HG02798 (cell line): ENCODE data around the gene TCERG1L.

Experiments used
- ATAC-seq: cut with Tn5 transposase; IDR thresholded peaks from one replicate; pipeline ENCODE4 v1.9.1; 2021; ENCODE audit warnings: mild to moderate bottlenecking; ENCODE audit not compliant: unreplicated experiment, poor library complexity

Gene TCERG1L

GRCh38 chr10:131272897-131273451 is 38.5 kb downstream of the TCERG1L start:
- ATAC-seq: no peak

- no peak for ATAC-seq
These were observed 39.6 kb downstream of the TCERG1L start for GRCh38 chr10:131271966-131272365.

GRCh38 chr10:131271195-131271880 is 40.2 kb downstream of the TCERG1L start:
- ATAC-seq: no peak

- ATAC-seq: no peak
These were observed 40.9 kb downstream of the TCERG1L start for GRCh38 chr10:131270461-131271190.

GRCh38 chr10:131269776-131270460 is 41.6 kb downstream of the TCERG1L start:
- ATAC-seq: no peak

- ATAC-seq: no peak
These were observed 43.8 kb downstream of the TCERG1L start for GRCh38 chr10:131267814-131268095.

GRCh38 chr10:131266936-131267813 is 44.3 kb downstream of the TCERG1L start:
- ATAC-seq: no peak

GRCh38 chr10:131264110-131264788 is 47.3 kb downstream of the TCERG1L start:
- ATAC-seq: no peak

- ATAC-seq: no peak
These were observed 49.5 kb downstream of the TCERG1L start for GRCh38 chr10:131261890-131262475.

GRCh38 chr10:131260452-131261211 is 50.9 kb downstream of the TCERG1L start:
- no peak for ATAC-seq

- no peak for ATAC-seq
These were observed 51.5 kb downstream of the TCERG1L start for GRCh38 chr10:131260031-131260430.

GRCh38 chr10:131259535-131259934 is 52.0 kb downstream of the TCERG1L start:
- ATAC-seq: no peak

- no peak for ATAC-seq
These were observed 53.3 kb downstream of the TCERG1L start for GRCh38 chr10:131258256-131258655.

- no peak for ATAC-seq
These were observed 54.5 kb downstream of the TCERG1L start for GRCh38 chr10:131257027-131257426.

- ATAC-seq: no peak
These were observed 56.7 kb downstream of the TCERG1L start for GRCh38 chr10:131254859-131255252.

GRCh38 chr10:131253931-131254858 is 57.3 kb downstream of the TCERG1L start:
- no peak for ATAC-seq

- no peak for ATAC-seq
These were observed 58.8 kb downstream of the TCERG1L start for GRCh38 chr10:131252567-131253276.
